ENCODE measurements around the gene MUS81.

Gene MUS81

GRCh38 chr11:65896034-65896999 is 36.1 kb downstream of the MUS81 start:
- H4K20me1 ChIP-seq (ENCODE audit: insufficient read depth, low read length), result no peaks in the 10 kb centered on the region
- no peaks in the 10 kb centered on the region for H3K9me3 ChIP-seq (replicated peaks; ENCODE audit: insufficient read depth, low read length)
- no peak for DNase-seq
- H3K9ac ChIP-seq (ENCODE audit: low read length), result no peak overlapping the region
- H3K27me3 ChIP-seq (replicated peaks; ENCODE audit: insufficient read depth, low read length), result peaks cover 11% of the 10 kb centered on the region
- peaks cover 7% of the 10 kb centered on the region for H3K79me2 ChIP-seq (ENCODE audit: low read length)
- H3K4me1 ChIP-seq (ENCODE audit: low read length), result peaks cover 23% of the 10 kb centered on the region
- no peak overlapping the region for H3K4me2 ChIP-seq (ENCODE audit: low read depth, low read length)
- no peak overlapping the region for H2AFZ ChIP-seq (ENCODE audit: low read length)
- H3K36me3 ChIP-seq (replicated peaks; ENCODE audit: insufficient read depth, low read length), result no peaks in the 10 kb centered on the region
- H3F3A ChIP-seq (ENCODE audit: insufficient read depth, low read length), result peaks cover 12% of the 10 kb centered on the region; the same call in 1 of the 2 replicates
- TF ChIP-seq CTCF (IDR thresholded peaks at IDR 0.05; ENCODE audit: low read length) (no peak), EZH2 (optimal IDR thresholded peaks at IDR 0.05; ENCODE audit: low read depth, low read length) (no peak), EZH2phosphoT487 (IDR thresholded peaks at IDR 0.05; ENCODE audit: low read length) (no peak)
- no peak overlapping the region for H3K4me3 ChIP-seq (ENCODE audit: low read length)
- H3K9me2 ChIP-seq (replicated peaks; ENCODE audit: insufficient read depth, low read length), result no peaks in the 10 kb centered on the region
- H3K27ac ChIP-seq (ENCODE audit: low read length), result no peak overlapping the region

GRCh38 chr11:65897020-65897471 is 36.8 kb downstream of the MUS81 start:
- H3K27ac ChIP-seq (ENCODE audit: low read length), result no peak overlapping the region
- H2AFZ ChIP-seq (ENCODE audit: low read length), result no peak overlapping the region
- no peaks in the 10 kb centered on the region for H3K36me3 ChIP-seq (replicated peaks; ENCODE audit: insufficient read depth, low read length)
- H3F3A ChIP-seq (ENCODE audit: insufficient read depth, low read length), result peaks cover 19% of the 10 kb centered on the region; the same call in 1 of the 2 replicates
- H3K9ac ChIP-seq (ENCODE audit: low read length), result no peak overlapping the region
- H3K4me3 ChIP-seq (ENCODE audit: low read length), result no peak overlapping the region
- peaks cover under 1% of the 10 kb centered on the region; the same call in 1 of the 2 replicates for H3K79me2 ChIP-seq (ENCODE audit: low read length)
- no peaks in the 10 kb centered on the region for H4K20me1 ChIP-seq (ENCODE audit: insufficient read depth, low read length)
- H3K4me1 ChIP-seq (ENCODE audit: low read length), result peaks cover 27% of the 10 kb centered on the region
- no peaks in the 10 kb centered on the region for H3K9me2 ChIP-seq (replicated peaks; ENCODE audit: insufficient read depth, low read length)
- no peak overlapping the region for H3K4me2 ChIP-seq (ENCODE audit: low read depth, low read length)
- TF ChIP-seq CTCF (IDR thresholded peaks at IDR 0.05; ENCODE audit: low read length) (no peak), EZH2 (optimal IDR thresholded peaks at IDR 0.05; ENCODE audit: low read depth, low read length) (no peak), EZH2phosphoT487 (IDR thresholded peaks at IDR 0.05; ENCODE audit: low read length) (no peak)
- H3K9me3 ChIP-seq (replicated peaks; ENCODE audit: insufficient read depth, low read length), result no peaks in the 10 kb centered on the region
- DNase-seq, result no peak
- H3K27me3 ChIP-seq (replicated peaks; ENCODE audit: insufficient read depth, low read length), result peaks cover 11% of the 10 kb centered on the region

- H3K9ac ChIP-seq (ENCODE audit: low read length), result no peak overlapping the region
- TF ChIP-seq EZH2 (optimal IDR thresholded peaks at IDR 0.05; ENCODE audit: low read depth, low read length), result no peak
- no peak for TF ChIP-seq EZH2phosphoT487 (IDR thresholded peaks at IDR 0.05; ENCODE audit: low read length)
- no peak for TF ChIP-seq CTCF (IDR thresholded peaks at IDR 0.05; ENCODE audit: low read length)
- H3K36me3 ChIP-seq (replicated peaks; ENCODE audit: insufficient read depth, low read length), result no peaks in the 10 kb centered on the region
- H3K4me3 ChIP-seq (ENCODE audit: low read length), result no peak overlapping the region
- H3F3A ChIP-seq (ENCODE audit: insufficient read depth, low read length), result peaks cover 19% of the 10 kb centered on the region; the same call in 1 of the 2 replicates
- no peak overlapping the region for H2AFZ ChIP-seq (ENCODE audit: low read length)
- DNase-seq, result no peak
- no peaks in the 10 kb centered on the region for H4K20me1 ChIP-seq (ENCODE audit: insufficient read depth, low read length)
- H3K27me3 ChIP-seq (replicated peaks; ENCODE audit: insufficient read depth, low read length), result peaks cover 11% of the 10 kb centered on the region
- no peak overlapping the region for H3K4me2 ChIP-seq (ENCODE audit: low read depth, low read length)
- H3K79me2 ChIP-seq (ENCODE audit: low read length), result no peaks in the 10 kb centered on the region
- H3K9me2 ChIP-seq (replicated peaks; ENCODE audit: insufficient read depth, low read length), result no peaks in the 10 kb centered on the region
- H3K4me1 ChIP-seq (ENCODE audit: low read length), result peaks cover 27% of the 10 kb centered on the region
- H3K27ac ChIP-seq (ENCODE audit: low read length), result no peak overlapping the region
- H3K9me3 ChIP-seq (replicated peaks; ENCODE audit: insufficient read depth, low read length), result no peaks in the 10 kb centered on the region
These were observed 38.6 kb downstream of the MUS81 start for GRCh38 chr11:65898656-65899355.
